SW 1271 (cell line): ENCODE data around the gene SLC9A9.

Source experiments
- DNase-seq, 2 experiments: peaks; one replicate each; lab custom pipeline; 2025; lab: John Stamatoyannopoulos, UW

Gene SLC9A9

GRCh38 chr3:143358155-143358792, 490.0 kb downstream of the SLC9A9 start:
- DNase-seq: no peak

GRCh38 chr3:143357700-143358099, 490.6 kb downstream of the SLC9A9 start:
- no peak for DNase-seq

GRCh38 chr3:143356839-143357238, 491.4 kb downstream of the SLC9A9 start:
- no peak for DNase-seq

GRCh38 chr3:143354342-143354741, 493.9 kb downstream of the SLC9A9 start:
- DNase-seq: no peak

- DNase-seq: no peak
Observed at GRCh38 chr3:143352850-143353550, 495.3 kb downstream of the SLC9A9 start.

GRCh38 chr3:143351895-143352608, 496.2 kb downstream of the SLC9A9 start:
- no peak for DNase-seq

- DNase-seq: no peak
Observed at GRCh38 chr3:143351354-143351753, 496.9 kb downstream of the SLC9A9 start.

GRCh38 chr3:143349455-143349854, 498.8 kb downstream of the SLC9A9 start:
- DNase-seq: no peak

- no peak for DNase-seq
Observed at GRCh38 chr3:143348486-143349327, 499.6 kb downstream of the SLC9A9 start.

GRCh38 chr3:143344516-143345165, 503.6 kb downstream of the SLC9A9 start:
- DNase-seq: no peak

- DNase-seq: no peak
Observed at GRCh38 chr3:143343944-143344343, 504.3 kb downstream of the SLC9A9 start.

- DNase-seq: no peak
Observed at GRCh38 chr3:143343031-143343430, 505.2 kb downstream of the SLC9A9 start.

- no peak for DNase-seq
Observed at GRCh38 chr3:143339451-143339850, 508.8 kb downstream of the SLC9A9 start.

- no peak for DNase-seq
Observed at GRCh38 chr3:143337387-143337786, 510.9 kb downstream of the SLC9A9 start.

- DNase-seq: no peak
Observed at GRCh38 chr3:143334231-143334630, 514.0 kb downstream of the SLC9A9 start.

GRCh38 chr3:143333367-143333766, 514.9 kb downstream of the SLC9A9 start:
- no peak for DNase-seq

- DNase-seq: no peak
Observed at GRCh38 chr3:143332026-143332425, 516.2 kb downstream of the SLC9A9 start.

- DNase-seq: no peak
Observed at GRCh38 chr3:143331350-143331749, 516.9 kb downstream of the SLC9A9 start.

GRCh38 chr3:143330296-143330868, 517.9 kb downstream of the SLC9A9 start:
- no peak for DNase-seq

- DNase-seq: no peak
Observed at GRCh38 chr3:143329567-143330211, 518.6 kb downstream of the SLC9A9 start.

GRCh38 chr3:143328451-143328850, 519.8 kb downstream of the SLC9A9 start:
- no peak for DNase-seq
